Fibroblast of villous mesenchyme (primary cell): Measurements from ENCODE around the gene ZNF17. TPM values are rescaled to one million over a fixed set of nuclear protein-coding genes. Genes with fewer than 3 reads are reported as not detected.
A peak's percentile ranks its signal among the peaks of the same experiment; 100 is the strongest.

Experiments
- DNase-seq: peaks from one replicate; pipeline ENCODE4 v3.0.0-alpha.2; 2010; ENCODE audit warnings: low read depth
- H3K4me3 ChIP-seq: 2 replicates; pipeline ENCODE4 v1.5.1; 2011; ENCODE audit warnings: low read depth, mild to moderate bottlenecking, low read length
- CTCF ChIP-seq: IDR thresholded peaks from 2 replicates; pipeline ENCODE4 v1.5.1; 2012; ENCODE audit warnings: low read depth, mild to moderate bottlenecking, low read length; ENCODE audit not compliant: insufficient read depth
- total RNA-seq: library from RNA; depleted of rRNA; stranded (reverse); fragments of >200 nt; gene quantifications from 2 replicates; pipeline ENCODE4 v1.2.3, GENCODE V29; 2012

The ZNF17 gene
- total RNA-seq, 1 donor = 10.4 TPM

- no peak for DNase-seq
- no peak for TF ChIP-seq CTCF
- H3K4me3 ChIP-seq = no peak overlapping the region
Observed at GRCh38 chr19:57376151-57376550, 34.8 kb upstream of the ZNF17 start.

GRCh38 chr19:57377498-57378146 lies 33.3 kb upstream of the ZNF17 start:
- TF ChIP-seq CTCF = no peak
- no peak overlapping the region for H3K4me3 ChIP-seq
- no peak for DNase-seq

GRCh38 chr19:57380923-57381322 lies 30.0 kb upstream of the ZNF17 start:
- H3K4me3 ChIP-seq = no peak overlapping the region
- TF ChIP-seq CTCF = no peak
- no peak for DNase-seq

- TF ChIP-seq CTCF = no peak
- H3K4me3 ChIP-seq = no peak overlapping the region
- DNase-seq = peak; percentile 39
Observed at GRCh38 chr19:57382806-57383488, 28.0 kb upstream of the ZNF17 start.

GRCh38 chr19:57389194-57389729 lies 21.7 kb upstream of the ZNF17 start:
- no peak for DNase-seq
- H3K4me3 ChIP-seq = peak overlapping the region; percentile 97
- no peak for TF ChIP-seq CTCF

- H3K4me3 ChIP-seq = peak within 1 kb of the TSS; percentile 97
- DNase-seq = peak; percentile 100
- peak; percentile 23 for TF ChIP-seq CTCF
Observed at GRCh38 chr19:57389730-57390598, 21.0 kb upstream of the ZNF17 start, which contains the start of gene ZNF548. ZNF548 (plus strand) TSS chr19:57389854; CDS start chr19:57390100, 246 bp downstream.
